Loucy (cell line): ENCODE results near the gene CACNA2D1.

ENCODE experiments used
- H2AFZ ChIP-seq: fragments of 200-600 bp; sonication (generic); 2 replicates; pipeline ENCODE4 v1.6.0; 2016; ENCODE audit warnings: antibody characterized with exemption, mild to moderate bottlenecking, low read length, moderate library complexity
- H3F3A ChIP-seq: fragments of 200-600 bp; 2 replicates; pipeline ENCODE4 v1.6.0; 2016; ENCODE audit warnings: antibody characterized with exemption, low read depth, mild to moderate bottlenecking
- H3K27me3 ChIP-seq: fragments of 200-600 bp; sonication (generic); 2 replicates; pipeline ENCODE4 v1.6.1; 2014; ENCODE audit warnings: low read length, mild to moderate bottlenecking; ENCODE audit not compliant: insufficient read depth, poor library complexity, severe bottlenecking
- H3K36me3 ChIP-seq: fragments of 200-600 bp; sonication (generic); 2 replicates; pipeline ENCODE4 v1.6.1; 2016; ENCODE audit warnings: low read length; ENCODE audit not compliant: insufficient read depth
- H3K4me1 ChIP-seq: fragments of 200-600 bp; sonication (generic); 2 replicates; pipeline ENCODE4 v1.5.1; 2014; ENCODE audit warnings: low read length, mild to moderate bottlenecking; ENCODE audit not compliant: insufficient read depth, poor library complexity, severe bottlenecking
- H3K4me2 ChIP-seq: fragments of 200-600 bp; sonication (generic); 2 replicates; pipeline ENCODE4 v1.6.0; 2014; ENCODE audit warnings: antibody characterized with exemption, low read length, low read depth, mild to moderate bottlenecking; ENCODE audit not compliant: poor library complexity, severe bottlenecking
- H3K4me3 ChIP-seq: fragments of 200-600 bp; sonication (generic); 2 replicates; pipeline ENCODE4 v1.5.1; 2014; ENCODE audit warnings: low read length, mild to moderate bottlenecking, mixed read lengths; ENCODE audit not compliant: poor library complexity, severe bottlenecking
- H3K79me2 ChIP-seq: fragments of 200-600 bp; sonication (generic); 2 replicates; pipeline ENCODE4 v1.6.1; 2014; ENCODE audit warnings: low read length; ENCODE audit not compliant: insufficient read depth
- H3K9ac ChIP-seq: fragments of 200-600 bp; sonication (generic); 2 replicates; pipeline ENCODE4 v1.6.0; 2014; ENCODE audit warnings: mild to moderate bottlenecking, low read depth, low read length, moderate library complexity; ENCODE audit not compliant: poor library complexity, severe bottlenecking
- H3K9me2 ChIP-seq: fragments of 200-600 bp; sonication (generic); replicated peaks from 2 replicates; pipeline ENCODE4 v1.6.1; 2016; ENCODE audit warnings: low read depth, low read length, mixed read lengths
- H3K9me3 ChIP-seq: fragments of 200-600 bp; sonication (generic); 2 replicates; pipeline ENCODE4 v1.6.1; 2014; ENCODE audit warnings: mild to moderate bottlenecking, antibody characterized with exemption, low read length, low read depth; ENCODE audit not compliant: insufficient read depth
- H4K20me1 ChIP-seq: fragments of 200-600 bp; sonication (generic); 2 replicates; pipeline ENCODE4 v1.6.0; 2014; ENCODE audit warnings: antibody characterized with exemption, low read length, mild to moderate bottlenecking; ENCODE audit not compliant: insufficient read depth, poor library complexity, severe bottlenecking
- CTCF ChIP-seq: fragments of 200-600 bp; sonication (generic); conservative IDR thresholded peaks from 2 replicates; pipeline ENCODE4 v1.5.1; 2014; ENCODE audit warnings: mild to moderate bottlenecking, antibody characterized with exemption, low read length
- EZH2phosphoT487 ChIP-seq: fragments of 200-600 bp; IDR thresholded peaks from 2 replicates; pipeline ENCODE4 v1.6.1; 2018; ENCODE audit warnings: antibody characterized with exemption, mild to moderate bottlenecking, moderate library complexity, borderline replicate concordance

Gene CACNA2D1

GRCh38 chr7:82266081-82266480, 177.5 kb downstream of the CACNA2D1 start:
- Histone ChIP-seq H2AFZ (no peak overlapping the region), H3K4me3 (no peak overlapping the region), H3K9me2 (no peaks in the 10 kb centered on the region), H3K36me3 (no peaks in the 10 kb centered on the region), H3K4me1 (no peaks in the 10 kb centered on the region), H3K9me3 (no peaks in the 10 kb centered on the region), H3K4me2 (no peak overlapping the region), H3K27me3 (no peaks in the 10 kb centered on the region), H3K9ac (no peak overlapping the region), H3F3A (no peaks in the 10 kb centered on the region), H4K20me1 (no peaks in the 10 kb centered on the region), H3K79me2 (no peaks in the 10 kb centered on the region)
- no peak for TF ChIP-seq EZH2phosphoT487
- no peak for TF ChIP-seq CTCF

GRCh38 chr7:82264783-82265305, 178.7 kb downstream of the CACNA2D1 start:
- TF ChIP-seq EZH2phosphoT487: no peak
- H3K9ac ChIP-seq: no peak overlapping the region
- no peaks in the 10 kb centered on the region for H4K20me1 ChIP-seq
- no peaks in the 10 kb centered on the region for H3K4me1 ChIP-seq
- H3K4me3 ChIP-seq: no peak overlapping the region
- no peaks in the 10 kb centered on the region for H3K79me2 ChIP-seq
- no peaks in the 10 kb centered on the region for H3K36me3 ChIP-seq
- H3K9me3 ChIP-seq: no peaks in the 10 kb centered on the region
- no peaks in the 10 kb centered on the region for H3K27me3 ChIP-seq
- no peaks in the 10 kb centered on the region for H3K9me2 ChIP-seq
- H3K4me2 ChIP-seq: no peak overlapping the region
- no peaks in the 10 kb centered on the region for H3F3A ChIP-seq
- no peak overlapping the region for H2AFZ ChIP-seq

DNA sequence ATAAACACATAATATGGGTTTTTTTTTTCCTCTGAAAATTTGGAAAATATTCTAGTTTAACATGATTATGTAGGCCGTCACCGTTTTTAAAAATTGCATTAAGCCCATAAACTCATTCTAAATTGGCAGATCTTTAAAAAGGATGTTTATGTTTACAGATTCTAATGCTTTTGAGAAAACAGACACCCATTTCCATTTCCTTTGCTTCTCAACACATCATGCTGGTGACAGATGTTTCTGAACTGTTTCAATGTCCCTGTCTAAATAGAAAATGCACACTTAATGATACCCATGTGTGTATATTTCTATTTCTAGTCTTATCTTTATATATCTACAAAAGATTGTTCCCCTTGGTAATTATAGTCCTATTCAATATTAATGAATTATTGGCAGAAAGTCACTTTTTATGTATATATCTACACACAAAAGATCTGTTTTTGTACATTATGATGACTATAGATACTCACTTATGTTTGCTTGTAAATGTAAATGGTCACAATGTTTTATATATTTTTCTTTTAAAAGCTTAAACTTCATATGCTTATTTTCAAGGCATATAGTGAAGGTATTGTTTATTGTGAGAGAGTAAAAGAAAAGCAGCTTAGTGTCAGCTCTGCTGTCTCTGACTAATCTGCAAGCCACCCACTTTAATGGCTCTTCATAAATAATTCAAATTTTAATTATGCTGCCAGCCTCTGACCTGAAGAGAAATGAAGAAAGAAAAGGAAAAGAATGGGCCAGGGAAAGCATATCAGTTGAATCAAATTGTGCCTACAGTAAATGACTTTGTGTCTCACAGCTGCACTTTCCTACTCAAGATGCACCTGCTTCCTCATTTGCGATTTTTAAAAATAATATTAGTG, 179.4 kb downstream of the CACNA2D1 start:
- Histone ChIP-seq H3K4me3 (no peak overlapping the region), H2AFZ (no peak overlapping the region), H3K27me3 (no peaks in the 10 kb centered on the region), H3F3A (no peaks in the 10 kb centered on the region), H3K4me1 (no peaks in the 10 kb centered on the region), H3K36me3 (no peaks in the 10 kb centered on the region), H3K79me2 (no peaks in the 10 kb centered on the region), H3K9ac (no peak overlapping the region), H4K20me1 (no peaks in the 10 kb centered on the region), H3K9me3 (no peaks in the 10 kb centered on the region), H3K9me2 (no peaks in the 10 kb centered on the region), H3K4me2 (no peak overlapping the region)
- no peak for TF ChIP-seq EZH2phosphoT487
- no peak for TF ChIP-seq CTCF
